HG03575 (cell line): ENCODE data around the gene PKN1.

ENCODE experiments used
- ATAC-seq: cut with Tn5 transposase; IDR thresholded peaks from one replicate; pipeline ENCODE4 v1.9.1; 2021; ENCODE audit not compliant: unreplicated experiment, insufficient number of reproducible peaks, low FRiP score; ENCODE audit errors: extremely low read depth

PKN1 gene

GRCh38 chr19:14520543-14520942 lies 87.4 kb downstream of the PKN1 start:
- ATAC-seq = no peak
